Keratinocyte (primary cell): ENCODE data around the gene NMNAT2. TPM values are rescaled to one million over a fixed set of nuclear protein-coding genes. Genes with fewer than 3 reads are reported as not detected.
A peak's percentile ranks its signal among the peaks of the same experiment; 100 is the strongest.

ENCODE experiments used
- DNase-seq: peaks from one replicate; pipeline ENCODE4 v3.0.0-alpha.2; 2011; ENCODE audit warnings: low read depth, missing footprints, low spot score
- FAIRE-seq: peaks from 2 replicates; lab custom pipeline; 2011; peaks lifted over from hg19 to GRCh38; lab: Jason Lieb, UNC
- H2AFZ ChIP-seq: 2 replicates; pipeline ENCODE4 v1.6.0; 2012; ENCODE audit warnings: low read length, control low read depth, inconsistent platforms; ENCODE audit not compliant: control insufficient read depth
- H3K27ac ChIP-seq: 2 replicates; pipeline ENCODE4 v1.5.1; 2011; ENCODE audit warnings: low read length; ENCODE audit not compliant: control insufficient read depth, insufficient read depth
- H3K27me3 ChIP-seq: 3 replicates; pipeline ENCODE4 v1.6.0; 2011; ENCODE audit warnings: low read length; ENCODE audit not compliant: control insufficient read depth, insufficient read depth; ENCODE audit errors: extremely low read depth
- H3K36me3 ChIP-seq, 2 experiments: 2 replicates in 1 of 2; 3 replicates in 1 of 2; pipeline ENCODE4 v1.5.1; 2011; ENCODE audit warnings: low read length in 2 of 2, mild to moderate bottlenecking in 1 of 2; ENCODE audit not compliant: control insufficient read depth in 2 of 2, insufficient read depth in 2 of 2; ENCODE audit errors: extremely low read depth in 1 of 2
- H3K4me1 ChIP-seq: 3 replicates; pipeline ENCODE4 v1.5.1; 2011; ENCODE audit warnings: low read length; ENCODE audit not compliant: control insufficient read depth, insufficient read depth; ENCODE audit errors: extremely low read depth
- H3K4me2 ChIP-seq: 3 replicates; pipeline ENCODE4 v1.6.0; 2011; ENCODE audit warnings: low read depth, low read length; ENCODE audit not compliant: control insufficient read depth, insufficient read depth; ENCODE audit errors: extremely low read depth
- H3K4me3 ChIP-seq, 3 experiments: fragments of 200-600 bp in 1 of 3; sonication (generic) in 1 of 3; 2 replicates in 2 of 3; 3 replicates in 1 of 3; pipeline ENCODE4 v1.5.1; 2011 to 2016; ENCODE audit warnings: low read length in 3 of 3, mild to moderate bottlenecking in 3 of 3, control low read depth in 2 of 3, inconsistent platforms in 1 of 3, low read depth in 1 of 3, mixed read lengths in 1 of 3, mixed run types in 1 of 3, moderate library complexity in 1 of 3; ENCODE audit not compliant: control insufficient read depth in 2 of 3, insufficient read depth in 2 of 3; ENCODE audit errors: extremely low read depth in 1 of 3
- H3K79me2 ChIP-seq: 2 replicates; pipeline ENCODE4 v1.6.0; 2012; ENCODE audit warnings: low read length; ENCODE audit not compliant: control insufficient read depth, insufficient read depth
- H3K9ac ChIP-seq: 3 replicates; pipeline ENCODE4 v1.6.0; 2011; ENCODE audit warnings: low read length; ENCODE audit not compliant: control insufficient read depth, insufficient read depth; ENCODE audit errors: extremely low read depth
- H3K9me1 ChIP-seq: 3 replicates; pipeline ENCODE4 v1.6.0; 2011; ENCODE audit warnings: low read length; ENCODE audit not compliant: control insufficient read depth, insufficient read depth; ENCODE audit errors: extremely low read depth
- H3K9me3 ChIP-seq: 2 replicates; pipeline ENCODE4 v1.5.1; 2012; ENCODE audit warnings: low read depth, low read length; ENCODE audit not compliant: control insufficient read depth
- H4K20me1 ChIP-seq: 3 replicates; pipeline ENCODE4 v1.6.0; 2011; ENCODE audit warnings: low read length; ENCODE audit not compliant: control insufficient read depth, insufficient read depth; ENCODE audit errors: extremely low read depth
- EZH2 ChIP-seq: IDR thresholded peaks from one replicate; pipeline ENCODE4 v1.6.1; 2012; ENCODE audit warnings: inconsistent platforms, mild to moderate bottlenecking, low read length, moderate library complexity
- dilution Hi-C: fragments of 300-500 bp; cut with MboI; formaldehyde crosslinking; loops from one replicate; pipeline ENCODE4 v1.7.0; 2020; ENCODE audit warnings: low sequenced_read_pairs; ENCODE audit not compliant: extremely low pct_ligation_motif_present
- polyA plus RNA-seq, 5 experiments: library from polyadenylated mRNA; depleted of rRNA in 3 of 5; stranded (reverse) in 3 of 5; stranded (forward) in 1 of 5; unstranded in 1 of 5; fragments of >200 nt; gene quantifications; 1 replicate in 1 of 5; 2 replicates in 3 of 5; 3 replicates in 1 of 5; pipeline versions ENCODE4 v1.2.1 to v1.2.3, GENCODE V29; 2011 to 2012; ENCODE audit warnings: missing spikeins in 2 of 5, low read depth in 1 of 5, low replicate concordance in 1 of 5
- TF ChIP-seq, protein P1 (sequence below), 3 experiments: IDR thresholded peaks in 1 of 3; conservative IDR thresholded peaks in 1 of 3; optimal IDR thresholded peaks in 1 of 3; 2 replicates in 2 of 3; 3 replicates in 1 of 3; pipeline versions ENCODE3 to v1.5.1; 2011; ENCODE audit warnings: low read length in 3 of 3, mild to moderate bottlenecking in 3 of 3, moderate library complexity in 2 of 3, control low read depth in 1 of 3, inconsistent platforms in 1 of 3; ENCODE audit not compliant: insufficient read depth in 2 of 3; ENCODE audit errors: extremely low read depth in 1 of 3

The NMNAT2 gene
- polyA plus RNA-seq, 1 donor (not counting 4 experiments of a cell fraction or from before 2014, with no cell fraction given) = 0.72 TPM

DNA sequence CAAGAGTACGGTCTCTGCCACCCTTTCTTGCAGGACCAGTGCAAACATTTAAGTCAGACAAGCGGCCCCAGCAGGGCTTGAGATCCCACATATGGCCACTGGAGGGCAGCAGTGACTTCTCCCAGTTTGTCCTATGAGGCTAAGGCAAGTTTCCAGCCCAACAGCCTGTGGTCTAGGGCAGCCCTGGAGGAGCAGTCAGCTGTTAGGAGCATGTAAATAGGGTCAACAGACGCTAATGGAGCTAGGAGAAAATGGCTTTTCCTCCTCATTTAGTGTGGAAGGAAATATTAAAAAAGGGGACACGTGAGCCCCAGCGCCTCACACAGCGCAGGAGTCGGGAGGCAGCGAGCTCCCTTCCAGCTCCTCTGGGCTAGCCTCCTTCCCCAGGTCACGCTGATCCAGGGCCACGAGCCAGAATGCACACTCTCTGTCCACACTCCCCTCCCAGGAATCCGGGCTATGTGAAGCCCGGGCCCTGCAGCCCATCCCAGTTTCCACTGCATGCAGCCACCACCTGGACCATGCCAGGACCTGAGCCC is 136.6 kb downstream of the NMNAT2 start:
- dilution Hi-C loops = no loop called here
- Histone ChIP-seq H3K27ac (no peak overlapping the region), H3K4me1 (peaks cover 63% of the 10 kb centered on the region), H3K9me1 (no peaks in the 10 kb centered on the region), H3K27me3 (no peaks in the 10 kb centered on the region), H3K9me3 (no peaks in the 10 kb centered on the region), H4K20me1 (no peaks in the 10 kb centered on the region), H3K9ac (peak overlapping the region; percentile 24), H3K4me3 (no peak overlapping the region), H3K36me3 (no peaks in the 10 kb centered on the region), H3K4me2 (peak overlapping the region; percentile 17), H2AFZ (no peak overlapping the region), H3K79me2 (no peaks in the 10 kb centered on the region)
- DNase-seq (no peak), FAIRE-seq (peak; percentile 84)
- no peak for TF ChIP-seq EZH2
- TF ChIP-seq, protein P1, sequence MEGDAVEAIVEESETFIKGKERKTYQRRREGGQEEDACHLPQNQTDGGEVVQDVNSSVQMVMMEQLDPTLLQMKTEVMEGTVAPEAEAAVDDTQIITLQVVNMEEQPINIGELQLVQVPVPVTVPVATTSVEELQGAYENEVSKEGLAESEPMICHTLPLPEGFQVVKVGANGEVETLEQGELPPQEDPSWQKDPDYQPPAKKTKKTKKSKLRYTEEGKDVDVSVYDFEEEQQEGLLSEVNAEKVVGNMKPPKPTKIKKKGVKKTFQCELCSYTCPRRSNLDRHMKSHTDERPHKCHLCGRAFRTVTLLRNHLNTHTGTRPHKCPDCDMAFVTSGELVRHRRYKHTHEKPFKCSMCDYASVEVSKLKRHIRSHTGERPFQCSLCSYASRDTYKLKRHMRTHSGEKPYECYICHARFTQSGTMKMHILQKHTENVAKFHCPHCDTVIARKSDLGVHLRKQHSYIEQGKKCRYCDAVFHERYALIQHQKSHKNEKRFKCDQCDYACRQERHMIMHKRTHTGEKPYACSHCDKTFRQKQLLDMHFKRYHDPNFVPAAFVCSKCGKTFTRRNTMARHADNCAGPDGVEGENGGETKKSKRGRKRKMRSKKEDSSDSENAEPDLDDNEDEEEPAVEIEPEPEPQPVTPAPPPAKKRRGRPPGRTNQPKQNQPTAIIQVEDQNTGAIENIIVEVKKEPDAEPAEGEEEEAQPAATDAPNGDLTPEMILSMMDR (optimal IDR thresholded peaks at IDR 0.05 in 1 of 3, IDR thresholded peaks at IDR 0.05 in 1 of 3, conservative IDR thresholded peaks at IDR 0.05 in 1 of 3; ENCODE audit: extremely low read depth in 1 of 3, insufficient read depth in 2 of 3, low read length in 3 of 3) = peak; percentile 79 to 92 (median 86)

DNA sequence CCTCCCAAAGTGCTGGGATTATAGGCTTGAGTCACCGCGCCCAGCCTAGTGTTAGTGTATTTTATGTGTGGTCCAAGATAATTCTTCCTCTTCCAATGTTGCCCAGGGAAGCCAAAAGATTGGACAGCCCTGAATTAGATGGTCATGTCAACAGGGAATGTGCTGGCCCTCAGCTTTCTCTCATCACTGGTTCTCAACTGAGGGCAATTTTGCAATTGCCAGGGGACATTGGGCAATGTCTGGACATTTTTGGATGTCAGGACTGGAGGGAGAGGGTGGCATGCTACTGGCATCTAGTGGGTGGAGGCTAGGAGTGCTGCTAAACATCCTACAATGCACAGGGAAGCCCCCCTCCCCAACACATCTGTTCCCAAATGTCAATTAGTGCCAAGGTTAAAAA is 137.1 kb downstream of the NMNAT2 start:
- no peak overlapping the region for H3K4me3 ChIP-seq
- H3K9ac ChIP-seq = no peak overlapping the region
- no peaks in the 10 kb centered on the region for H3K27me3 ChIP-seq
- no peaks in the 10 kb centered on the region for H3K9me1 ChIP-seq
- FAIRE-seq (peak; percentile 57), DNase-seq (no peak)
- H3K9me3 ChIP-seq = no peaks in the 10 kb centered on the region
- H2AFZ ChIP-seq = no peak overlapping the region
- no peaks in the 10 kb centered on the region for H3K36me3 ChIP-seq
- peaks cover 63% of the 10 kb centered on the region for H3K4me1 ChIP-seq
- H3K79me2 ChIP-seq = no peaks in the 10 kb centered on the region
- H3K27ac ChIP-seq = peak overlapping the region; percentile 22
- H4K20me1 ChIP-seq = no peaks in the 10 kb centered on the region
- peak overlapping the region; percentile 3 for H3K4me2 ChIP-seq
- TF ChIP-seq EZH2 = no peak
- TF ChIP-seq, protein P1 (optimal IDR thresholded peaks at IDR 0.05 in 1 of 3, IDR thresholded peaks at IDR 0.05 in 1 of 3, conservative IDR thresholded peaks at IDR 0.05 in 1 of 3; ENCODE audit: extremely low read depth in 1 of 3, insufficient read depth in 2 of 3, low read length in 3 of 3) = peak in 1 of 3 experiments; percentile 77
- dilution Hi-C loops = no loop called here
